ENCODE data around the gene SCGB1D4.

DNA sequence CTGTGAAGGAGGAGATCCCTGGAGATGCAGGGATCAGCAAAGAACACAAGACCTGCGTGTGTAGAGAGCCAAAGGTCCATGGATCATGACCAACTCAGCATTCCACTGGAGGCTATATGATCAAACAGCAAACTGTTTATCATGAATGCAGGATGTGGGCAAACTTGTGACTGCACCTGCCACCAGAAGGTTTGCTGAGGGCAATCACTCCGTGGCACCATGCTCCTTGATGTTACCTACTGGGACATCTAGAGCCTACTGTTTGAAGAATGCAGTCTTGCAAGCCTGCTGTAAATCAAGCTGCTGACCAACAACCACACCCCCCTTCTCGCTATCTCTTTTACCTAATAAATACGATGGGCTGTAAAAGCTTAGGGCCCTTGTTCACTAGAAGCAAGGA lies 47.2 kb downstream of the SCGB1D4 start:
- TF ChIP-seq EP300 (IDR thresholded peaks at IDR 0.05), result no peak
- no peak for TF ChIP-seq CTCF (IDR thresholded peaks at IDR 0.05)
- TF ChIP-seq POLR2AphosphoS5 (IDR thresholded peaks at IDR 0.05), result no peak

All from gastroesophageal sphincter (tissue), 3 donors.